HCT116 (cell line): ENCODE measurements around the gene CACNG8. TPM values are rescaled to one million over a fixed set of nuclear protein-coding genes. Genes with fewer than 3 reads are reported as not detected.

Experiments
- ATAC-seq: fragments of 200-7000 bp; cut with Tn5 transposase; 2 replicates; pipeline ENCODE4 v1.9.1; 2020; ENCODE audit warnings: mild to moderate bottlenecking, moderate library complexity
- BruUV-seq: library from RNA; stranded (reverse); fragments of 400-500 nt; replicated peaks from 2 replicates; lab custom pipeline; 2021; lab: Mats Ljungman, UMichigan
- CTCF ChIA-PET: fragments of 300-600 bp; sonication (Branson Sonifier 250); formaldehyde crosslinking; loops from one replicate; lab custom pipeline; 2021; ENCODE audit warnings: antibody characterized with exemption; lab: Charles Lee
- POLR2A ChIA-PET: fragments of 300-600, 350-600 bp; sonication (Branson Sonifier 250); formaldehyde crosslinking; loops from one replicate; lab custom pipeline; 2021; ENCODE audit warnings: antibody characterized with exemption; lab: Charles Lee
- RAD21 ChIA-PET, 2 experiments: fragments of 300-600 bp; sonication (Branson Sonifier 250); formaldehyde crosslinking; loops; one replicate each; lab custom pipeline; 2023; ENCODE audit warnings: low total read pairs in 2 of 2; ENCODE audit not compliant: uncharacterized antibody in 2 of 2, unreplicated experiment in 2 of 2, low non-redundant PET in 1 of 2; lab: Charles Lee
- DNase-seq: peaks from one replicate; pipeline ENCODE4 v3.0.0-alpha.2; 2010; ENCODE audit warnings: low read depth, low spot score
- H2AFZ ChIP-seq: fragments of 200-600 bp; shearing (Covaris generic), sonication (generic); 2 replicates; pipeline ENCODE4 v1.6.1; 2017; ENCODE audit warnings: low read depth, mixed run types, mixed read lengths, antibody characterized with exemption, low read length; ENCODE audit not compliant: poor library complexity, severe bottlenecking
- H3K27ac ChIP-seq: 2 replicates; pipeline ENCODE4 v1.5.1; 2012; ENCODE audit warnings: low read depth, low read length
- H3K27me3 ChIP-seq: fragments of 200-600 bp; sonication (generic); 2 replicates; pipeline ENCODE4 v1.6.1; 2016; ENCODE audit warnings: mixed run types, low read length, mixed read lengths; ENCODE audit not compliant: insufficient read depth
- H3K36me3 ChIP-seq, 2 experiments: fragments of 200-500 bp in 1 of 2; fragments of 200-600 bp in 1 of 2; sonication (Bioruptor generic) in 1 of 2; sonication (generic) in 1 of 2; 2 replicates each; pipeline versions ENCODE4 v1.5.1 to v1.6.1; 2014 to 2016; ENCODE audit warnings: low read length in 2 of 2, inconsistent platforms in 1 of 2, mixed read lengths in 1 of 2, mixed run types in 1 of 2; ENCODE audit not compliant: insufficient read depth in 2 of 2, control insufficient read depth in 1 of 2
- H3K4me1 ChIP-seq, 2 experiments: fragments of 200-600 bp in 1 of 2; sonication (generic) in 1 of 2; 2 replicates each; pipeline versions ENCODE4 v1.5.1 to v1.6.1; 2012 to 2017; ENCODE audit warnings: low read length in 2 of 2, inconsistent platforms in 1 of 2, mild to moderate bottlenecking in 1 of 2, mixed read lengths in 1 of 2, mixed run types in 1 of 2, moderate library complexity in 1 of 2; ENCODE audit not compliant: insufficient read depth in 2 of 2, control insufficient read depth in 1 of 2
- H3K4me2 ChIP-seq: fragments of 200-600 bp; sonication (generic); 2 replicates; pipeline ENCODE4 v1.6.1; 2017; ENCODE audit warnings: mixed run types, low read length, mixed read lengths
- H3K4me3 ChIP-seq, 2 experiments: fragments of 200-600 bp in 1 of 2; sonication (generic) in 1 of 2; replicated peaks in 1 of 2; 2 replicates each; pipeline ENCODE4 v1.5.1; 2011 to 2016; ENCODE audit warnings: low read length in 2 of 2, control low read depth in 1 of 2, low read depth in 1 of 2, mild to moderate bottlenecking in 1 of 2, mixed read lengths in 1 of 2, mixed run types in 1 of 2
- H3K79me2 ChIP-seq: fragments of 200-600 bp; sonication (generic); 2 replicates; pipeline ENCODE4 v1.6.1; 2017; ENCODE audit warnings: mild to moderate bottlenecking, mixed run types, low read length, moderate library complexity, mixed read lengths; ENCODE audit not compliant: insufficient read depth
- H3K9ac ChIP-seq: fragments of 200-600 bp; sonication (generic); 2 replicates; pipeline ENCODE4 v1.6.1; 2016; ENCODE audit warnings: low read length, mixed read lengths
- H3K9me2 ChIP-seq: fragments of 200-600 bp; sonication (generic), shearing (Covaris generic); 2 replicates; pipeline ENCODE4 v1.6.1; 2017; ENCODE audit warnings: mixed run types, mild to moderate bottlenecking, moderate library complexity; ENCODE audit not compliant: insufficient read depth
- H3K9me3 ChIP-seq, 2 experiments: fragments of 200-500 bp in 1 of 2; fragments of 200-600 bp in 1 of 2; sonication (Bioruptor generic) in 1 of 2; sonication (generic) in 1 of 2; 2 replicates each; pipeline ENCODE4 v1.6.1; 2014 to 2017; ENCODE audit warnings: low read length in 2 of 2, mixed read lengths in 2 of 2, inconsistent platforms in 1 of 2, low read depth in 1 of 2, mild to moderate bottlenecking in 1 of 2, mixed run types in 1 of 2, moderate library complexity in 1 of 2; ENCODE audit not compliant: control insufficient read depth in 1 of 2, insufficient read depth in 1 of 2
- H4K20me1 ChIP-seq: fragments of 200-600 bp; sonication (generic), shearing (Covaris generic); 2 replicates; pipeline ENCODE4 v1.6.1; 2017; ENCODE audit warnings: mixed run types, mild to moderate bottlenecking, moderate library complexity; ENCODE audit not compliant: insufficient read depth
- CBX3 ChIP-seq: IDR thresholded peaks from 2 replicates; pipeline ENCODE4 v1.6.1; 2012; ENCODE audit warnings: low read depth
- CEBPB ChIP-seq: IDR thresholded peaks from 2 replicates; pipeline ENCODE4 v1.6.1; 2012; ENCODE audit warnings: low read depth
- CTCF ChIP-seq, 3 experiments: fragments of 200-600 bp in 1 of 3; sonication (generic) in 1 of 3; IDR thresholded peaks in 2 of 3; conservative IDR thresholded peaks in 1 of 3; 2 replicates each; pipeline ENCODE4 v1.5.1; 2012 to 2017; ENCODE audit warnings: low read depth in 2 of 3, low read length in 2 of 3, antibody characterized with exemption in 1 of 3, borderline replicate concordance in 1 of 3, control low read depth in 1 of 3, mild to moderate bottlenecking in 1 of 3, mixed read lengths in 1 of 3, mixed run types in 1 of 3, moderate library complexity in 1 of 3; ENCODE audit not compliant: insufficient read depth in 1 of 3
- EGR1 ChIP-seq: IDR thresholded peaks from 2 replicates; pipeline ENCODE4 v1.6.1; 2012; ENCODE audit warnings: low read depth
- EZH2 ChIP-seq: fragments of 200-600 bp; sonication (generic); IDR thresholded peaks from 2 replicates; pipeline ENCODE4 v1.6.1; 2017; ENCODE audit warnings: antibody characterized with exemption, mixed run types
- FOSL1 ChIP-seq: IDR thresholded peaks from 2 replicates; pipeline ENCODE4 v1.6.1; 2012; ENCODE audit warnings: low read depth
- JUND ChIP-seq: IDR thresholded peaks from 2 replicates; pipeline ENCODE4 v1.6.1; 2012
- MAX ChIP-seq: IDR thresholded peaks from 2 replicates; pipeline ENCODE4 v1.6.1; 2012
- POLR2A ChIP-seq: IDR thresholded peaks from 2 replicates; pipeline ENCODE4 v1.7.0; 2011; ENCODE audit warnings: borderline replicate concordance; ENCODE audit not compliant: insufficient read depth, insufficient read length; ENCODE audit errors: extremely low read depth
- RAD21 ChIP-seq: IDR thresholded peaks from 2 replicates; pipeline ENCODE4 v1.6.1; 2012; ENCODE audit warnings: low read depth, mild to moderate bottlenecking
- SIN3A ChIP-seq: IDR thresholded peaks from 2 replicates; pipeline ENCODE4 v1.6.1; 2012; ENCODE audit warnings: low read depth
- SP1 ChIP-seq: IDR thresholded peaks from 2 replicates; pipeline ENCODE4 v1.6.1; 2012; ENCODE audit warnings: low read depth
- SRF ChIP-seq: IDR thresholded peaks from 2 replicates; pipeline ENCODE4 v1.6.1; 2012; ENCODE audit warnings: low read depth
- YY1 ChIP-seq: IDR thresholded peaks from 2 replicates; pipeline ENCODE4 v1.6.1; 2011; ENCODE audit warnings: low read length, low read depth, moderate library complexity, mild to moderate bottlenecking; ENCODE audit not compliant: insufficient replicate concordance; ENCODE audit errors: extremely low read depth
- ZBTB33 ChIP-seq: IDR thresholded peaks from 2 replicates; pipeline ENCODE4 v1.6.1; 2011; ENCODE audit warnings: mild to moderate bottlenecking, low read length, moderate library complexity; ENCODE audit not compliant: insufficient replicate concordance; ENCODE audit errors: extremely low read depth
- ZNF274 ChIP-seq: fragments of 200-500 bp; sonication (Bioruptor generic); IDR thresholded peaks from 2 replicates; pipeline ENCODE4 v1.6.1; 2014; ENCODE audit warnings: mild to moderate bottlenecking, low read depth, low read length, inconsistent platforms
- intact Hi-C: fragments of 100-400 bp; cut with micrococcal nuclease; formaldehyde crosslinking; loops from 2 replicates; pipeline ENCODE4 v1.10.0; 2022
- total RNA-seq: library from RNA; stranded (reverse); gene quantifications from one replicate; pipeline ENCODE4 v1.2.1, GENCODE V29; 2021; ENCODE audit not compliant: unreplicated experiment

Gene CACNG8
- total RNA-seq, 1 experiment from 2014 or later: 0.93 TPM

GRCh38 chr19:53988981-53989380 lies 26.2 kb downstream of the CACNG8 start:
- H3K79me2 ChIP-seq: no peaks in the 10 kb centered on the region
- H3K4me3 ChIP-seq: no peak overlapping the region
- intact Hi-C loops: no loop called here
- no TSS peak for BruUV-seq
- POLR2A ChIA-PET: interaction anchor here (2.0 kb wide), 1 partner anchor 9 kb away, joined by 6 read pairs; no protein-coding TSS in a partner anchor
- no peaks in the 10 kb centered on the region for H3K9me3 ChIP-seq
- CTCF ChIA-PET: no interaction called here
- H4K20me1 ChIP-seq: no peaks in the 10 kb centered on the region
- TF ChIP-seq EGR1: no peak
- TF ChIP-seq SIN3A: no peak
- TF ChIP-seq ZNF274: no peak
- no peak for TF ChIP-seq CEBPB
- no peak for TF ChIP-seq YY1
- no peak for TF ChIP-seq CTCF (IDR thresholded peaks at IDR 0.05 in 2 of 3, conservative IDR thresholded peaks at IDR 0.05 in 1 of 3; ENCODE audit: borderline replicate concordance in 1 of 3, insufficient read depth in 1 of 3, low read depth in 2 of 3, low read length in 2 of 3)
- no peak for TF ChIP-seq RAD21
- TF ChIP-seq EZH2: no peak
- no peak for TF ChIP-seq MAX
- TF ChIP-seq JUND: no peak
- no peak for TF ChIP-seq SP1
- TF ChIP-seq POLR2A: no peak
- no peak for TF ChIP-seq FOSL1
- no peak for TF ChIP-seq SRF
- TF ChIP-seq ZBTB33: no peak
- no peak for TF ChIP-seq CBX3
- TF ChIP-seq, all 23 proteins: peak for 0
- ATAC-seq: no peak
- RAD21 ChIA-PET: interaction anchor here in 1 of 2 experiments (0.5 kb wide), 1 partner anchor 41 kb away, joined by 6 read pairs; no protein-coding TSS in a partner anchor
- no peaks in the 10 kb centered on the region for H3K27me3 ChIP-seq
- H3K27ac ChIP-seq: no peak overlapping the region
- DNase-seq: no peak
- H3K4me2 ChIP-seq: no peak overlapping the region
- no peak overlapping the region for H3K9ac ChIP-seq
- peaks cover 0 to 4% of the 10 kb centered on the region in 2 experiments; a peak in 1 of 4 replicates for H3K4me1 ChIP-seq
- no peak overlapping the region for H2AFZ ChIP-seq
- no peaks in the 10 kb centered on the region for H3K9me2 ChIP-seq
- H3K36me3 ChIP-seq: no peaks in the 10 kb centered on the region
